Stomach (tissue), 9 donors: Measurements from ENCODE around the gene ZNF491. TPM values are rescaled to one million over a fixed set of nuclear protein-coding genes. Genes with fewer than 3 reads are reported as not detected.

Source experiments
- DNase-seq, 2 donors: peaks; one replicate each; pipeline versions ENCODE4 v3.0.0 to v3.0.0-alpha.2; 2013 to 2019
- H3K27ac ChIP-seq, 5 donors: fragments of 200-600 bp in 4 of 5; sonication (generic) in 4 of 5; one replicate each; pipeline ENCODE4 v1.5.1; 2013 to 2019; ENCODE audit warnings: mild to moderate bottlenecking in 1 of 5, moderate library complexity in 1 of 5
- H3K27me3 ChIP-seq, 3 donors: fragments of 200-600 bp; sonication (generic); one replicate each; pipeline ENCODE4 v1.5.1; 2017 to 2019; ENCODE audit warnings: mixed run types in 1 of 3
- H3K36me3 ChIP-seq, 4 donors: fragments of 200-600 bp; sonication (generic); 1 replicate in 3 of 4; 2 replicates in 1 of 4; pipeline ENCODE4 v1.5.1; 2016 to 2019
- H3K4me1 ChIP-seq, 4 donors: fragments of 200-600 bp; sonication (generic); one replicate each; pipeline ENCODE4 v1.5.1; 2016 to 2019
- H3K4me3 ChIP-seq, 4 donors: fragments of 200-600 bp; sonication (generic) in 3 of 4; one replicate each; pipeline ENCODE4 v1.5.1; 2016 to 2019; ENCODE audit warnings: mild to moderate bottlenecking in 1 of 4
- H3K9me3 ChIP-seq, 4 donors: fragments of 200-600 bp; sonication (generic); one replicate each; pipeline ENCODE4 v1.5.1; 2016 to 2019
- EP300 ChIP-seq: sonication (generic); formaldehyde crosslinking; IDR thresholded peaks from one replicate; pipeline ENCODE4 v1.6.1; 2017; ENCODE audit warnings: antibody characterized with exemption
- POLR2A ChIP-seq, 4 donors: fragments of 450-650 bp; IDR thresholded peaks; one replicate each; pipeline ENCODE4 v1.6.1; 2016; ENCODE audit warnings: antibody characterized with exemption in 4 of 4, control low read depth in 2 of 4, mild to moderate bottlenecking in 1 of 4, moderate library complexity in 1 of 4
- POLR2AphosphoS5 ChIP-seq, 3 donors: sonication (generic); formaldehyde crosslinking; IDR thresholded peaks; one replicate each; pipeline ENCODE4 v1.6.1; 2016; ENCODE audit warnings: antibody characterized with exemption in 3 of 3
- WGBS, 5 donors: extraction: QIAGEN DNeasy Blood & Tissue Kit in 3 of 5; methylation state at CpG; one replicate each; pipeline versions ENCODE4 v1.1.5 to v1.1.7; 2013 to 2018; 5-methylcytosine and 5-hydroxymethylcytosine counted together
- intact Hi-C: fragments of 100-400 bp; cut with DNase I; formaldehyde crosslinking; loops from one replicate; pipeline ENCODE4 v1.15.1; 2023; ENCODE audit warnings: low total_unique reads
- polyA plus RNA-seq, 3 donors: library from polyadenylated mRNA; stranded (reverse); fragments of 200-250 nt; gene quantifications; one replicate each; pipeline ENCODE4 v1.2.3, GENCODE V29; 2013
- total RNA-seq, 5 donors: library from RNA; depleted of rRNA; stranded (reverse); fragments of >200 nt; gene quantifications; one replicate each; pipeline versions ENCODE4 v1.1.0 to v1.2.3, GENCODE V29; 2014 to 2016
- TF ChIP-seq, protein P1 (sequence below), 7 experiments: fragments of 450-650 bp in 4 of 7; fragments of 200-600 bp in 3 of 7; sonication (generic) in 3 of 7; IDR thresholded peaks; one replicate each; pipeline ENCODE4 v1.5.1; 2016 to 2019; ENCODE audit warnings: antibody characterized with exemption in 7 of 7, control low read depth in 2 of 7, mild to moderate bottlenecking in 1 of 7
- donor health status: healthy with polysubstance abuse.
- donor health status: Bipolar disorder and iron deficiency.
- donor health status: healthy.

Gene ZNF491
- total and polyA plus RNA-seq, 8 donors: 0.63 to 21.4 (median 2.1) TPM; not detected in 2

DNA sequence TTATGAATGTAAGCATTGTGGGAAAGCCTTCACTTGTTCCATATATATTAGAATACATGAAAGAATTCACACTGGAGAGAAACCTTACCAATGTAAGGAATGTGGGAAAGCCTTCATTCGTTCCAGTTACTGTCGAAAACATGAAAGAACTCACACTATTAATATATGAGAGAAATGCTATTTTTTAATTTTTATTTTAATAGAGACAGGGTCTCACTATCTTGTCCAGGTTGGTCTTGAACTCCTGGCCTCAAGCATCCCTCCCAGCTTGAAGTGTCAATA lies 8.7 kb downstream of the ZNF491 start:
- TF ChIP-seq POLR2A (IDR thresholded peaks at IDR 0.05) (no peak), EP300 (no peak), POLR2AphosphoS5 (IDR thresholded peaks at IDR 0.05) (no peak)
- TF ChIP-seq, protein P1, sequence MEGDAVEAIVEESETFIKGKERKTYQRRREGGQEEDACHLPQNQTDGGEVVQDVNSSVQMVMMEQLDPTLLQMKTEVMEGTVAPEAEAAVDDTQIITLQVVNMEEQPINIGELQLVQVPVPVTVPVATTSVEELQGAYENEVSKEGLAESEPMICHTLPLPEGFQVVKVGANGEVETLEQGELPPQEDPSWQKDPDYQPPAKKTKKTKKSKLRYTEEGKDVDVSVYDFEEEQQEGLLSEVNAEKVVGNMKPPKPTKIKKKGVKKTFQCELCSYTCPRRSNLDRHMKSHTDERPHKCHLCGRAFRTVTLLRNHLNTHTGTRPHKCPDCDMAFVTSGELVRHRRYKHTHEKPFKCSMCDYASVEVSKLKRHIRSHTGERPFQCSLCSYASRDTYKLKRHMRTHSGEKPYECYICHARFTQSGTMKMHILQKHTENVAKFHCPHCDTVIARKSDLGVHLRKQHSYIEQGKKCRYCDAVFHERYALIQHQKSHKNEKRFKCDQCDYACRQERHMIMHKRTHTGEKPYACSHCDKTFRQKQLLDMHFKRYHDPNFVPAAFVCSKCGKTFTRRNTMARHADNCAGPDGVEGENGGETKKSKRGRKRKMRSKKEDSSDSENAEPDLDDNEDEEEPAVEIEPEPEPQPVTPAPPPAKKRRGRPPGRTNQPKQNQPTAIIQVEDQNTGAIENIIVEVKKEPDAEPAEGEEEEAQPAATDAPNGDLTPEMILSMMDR (IDR thresholded peaks at IDR 0.05): no peak
- H3K4me1 ChIP-seq: no peaks in the 10 kb centered on the region
- H3K36me3 ChIP-seq: peaks cover 3 to 36% (median 17%) of the 10 kb centered on the region in 4 donors
- 94 to 99% (median 94%) methylated on average over 2 of the region's 2 CpGs for WGBS, 5 donors
- no peaks in the 10 kb centered on the region for H3K27me3 ChIP-seq
- no peak overlapping the region for H3K4me3 ChIP-seq
- peaks cover 16 to 44% (median 28%) of the 10 kb centered on the region in 4 donors for H3K9me3 ChIP-seq
- no peak overlapping the region for H3K27ac ChIP-seq
- DNase-seq: no peak
- intact Hi-C loops: no loop called here

DNA sequence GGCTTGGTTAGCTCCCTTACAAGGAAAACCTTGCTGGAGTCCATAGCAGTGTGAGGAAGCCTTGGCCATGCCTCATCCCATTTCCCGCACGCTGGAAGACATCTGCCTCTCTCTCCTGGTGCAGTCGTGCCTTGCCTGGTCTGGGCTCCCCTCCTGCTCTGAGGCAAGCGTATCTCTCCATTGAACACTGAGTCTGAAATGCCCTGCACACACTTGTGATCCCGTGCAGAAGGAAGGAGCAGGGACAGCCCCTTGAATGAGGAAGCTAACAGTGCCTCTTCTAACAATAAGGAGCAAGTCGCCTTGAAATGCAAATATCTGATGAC lies 15.3 kb downstream of the ZNF491 start:
- WGBS, 5 donors: 1 to 5% (median 4%) methylated on average over 5 to 6 of the region's 6 CpGs
- no peak for TF ChIP-seq EP300
- no peak for TF ChIP-seq POLR2A (IDR thresholded peaks at IDR 0.05)
- TF ChIP-seq, protein P1 (IDR thresholded peaks at IDR 0.05): no peak
- no peak for TF ChIP-seq POLR2AphosphoS5 (IDR thresholded peaks at IDR 0.05)
- Histone ChIP-seq H3K4me1 (peaks cover 13 to 32% (median 23%) of the 10 kb centered on the region in 4 donors), H3K36me3 (peaks cover 0 to 6% (median 2%) of the 10 kb centered on the region in 4 donors), H3K27me3 (no peaks in the 10 kb centered on the region), H3K4me3 (peak overlapping the region; percentile 75 to 95 (median 93)), H3K27ac (peak overlapping the region; percentile 49 to 95 (median 92)), H3K9me3 (peaks cover 0 to 6% (median 0%) of the 10 kb centered on the region in 4 donors)
- DNase-seq: no peak
- intact Hi-C loops: no loop called here

DNA sequence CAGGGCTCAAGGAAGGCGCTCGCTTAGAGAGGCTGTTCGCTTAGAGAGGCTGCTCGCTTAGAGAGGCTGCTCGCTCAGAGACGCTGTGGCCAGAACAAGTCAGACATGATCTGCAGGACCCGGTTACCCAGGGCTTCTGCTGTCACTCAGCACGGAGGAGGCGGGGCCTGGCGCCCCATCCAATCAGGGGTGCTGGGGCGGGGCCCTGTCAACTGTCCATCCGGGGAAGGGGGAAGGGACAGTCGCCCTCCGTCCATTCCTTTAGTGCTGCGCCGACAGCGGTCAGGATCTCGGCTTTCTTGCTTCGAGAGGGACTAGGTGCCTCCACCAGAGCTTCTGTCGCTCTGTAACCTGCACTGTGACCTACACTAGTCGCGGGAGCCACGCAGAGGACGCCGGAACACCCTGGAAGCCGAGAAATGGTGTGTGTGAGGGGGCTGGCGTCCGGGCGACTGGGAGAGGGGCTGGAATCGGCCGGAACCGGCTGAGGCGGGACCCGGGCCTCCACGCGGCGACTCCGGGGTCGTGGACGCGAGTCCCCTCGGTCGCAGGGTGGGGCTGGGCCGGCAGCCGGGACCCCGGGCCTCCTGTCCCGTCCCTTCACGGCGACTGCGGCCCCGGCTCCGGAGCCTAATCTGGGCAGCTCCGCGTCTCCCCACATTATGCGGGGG lies 15.8 kb downstream of the ZNF491 start, which contains the start of gene ZNF440:
Gene ZNF440 (plus strand): TSS at position 245 of the 671 bp plus-strand sequence. CDS start 175 bp downstream, at position 420.
- H3K4me1 ChIP-seq: peaks cover 13 to 32% (median 23%) of the 10 kb centered on the region in 4 donors
- peak; percentile 98 for DNase-seq
- H3K4me3 ChIP-seq: peak within 1 kb of the TSS; percentile 75 to 95 (median 93)
- no peaks in the 10 kb centered on the region for H3K27me3 ChIP-seq
- H3K9me3 ChIP-seq: peaks cover 0 to 6% (median 0%) of the 10 kb centered on the region in 4 donors
- TF ChIP-seq POLR2A (IDR thresholded peaks at IDR 0.05): peak in 1 of 4 donors; percentile 91
- TF ChIP-seq, protein P1 (IDR thresholded peaks at IDR 0.05): no peak
- no peak for TF ChIP-seq EP300
- peak; percentile 63 to 95 (median 95) for TF ChIP-seq POLR2AphosphoS5 (IDR thresholded peaks at IDR 0.05)
- 0 to 1% (median 0%) methylated on average over 33 to 55 of the region's 55 CpGs for WGBS, 5 donors
- peak within 1 kb of the TSS; percentile 91 to 95 (median 93) for H3K27ac ChIP-seq
- H3K36me3 ChIP-seq: peaks cover 0 to 11% (median 3%) of the 10 kb centered on the region in 4 donors
- intact Hi-C loops: no loop called here

DNA sequence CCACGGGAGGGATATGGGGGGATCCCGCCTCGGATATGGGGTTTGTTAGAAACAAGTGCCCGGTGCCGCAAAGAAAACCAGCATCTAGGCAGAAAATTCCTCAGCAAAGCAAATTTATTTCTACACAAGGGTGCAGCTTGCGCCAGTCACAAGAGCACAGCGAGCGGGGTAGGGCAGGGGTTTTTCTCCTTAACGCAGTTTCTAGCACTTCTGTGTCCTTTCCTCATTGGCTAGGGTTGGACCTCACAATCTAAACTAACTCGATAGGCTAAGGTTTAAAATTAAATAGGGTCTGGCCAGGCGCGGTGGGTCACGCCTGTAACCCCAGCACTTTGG lies 16.3 kb downstream of the ZNF491 start:
- peaks cover 0 to 16% (median 9%) of the 10 kb centered on the region in 4 donors for H3K36me3 ChIP-seq
- TF ChIP-seq POLR2A (IDR thresholded peaks at IDR 0.05) (no peak), POLR2AphosphoS5 (IDR thresholded peaks at IDR 0.05) (no peak)
- TF ChIP-seq, protein P1 (IDR thresholded peaks at IDR 0.05): no peak
- 4 to 11% (median 6%) methylated on average over 11 to 13 of the region's 13 CpGs for WGBS, 5 donors
- intact Hi-C loops: no loop called here
- peaks cover 0 to 11% (median 0%) of the 10 kb centered on the region in 4 donors for H3K9me3 ChIP-seq
- peaks cover 13 to 32% (median 23%) of the 10 kb centered on the region in 4 donors for H3K4me1 ChIP-seq
- peak in 1 of 2 donors; percentile 67 for DNase-seq
- H3K4me3 ChIP-seq: peak overlapping the region; percentile 75 to 95 (median 93)
- H3K27ac ChIP-seq: peak overlapping the region; percentile 91 to 95 (median 93)
- H3K27me3 ChIP-seq: no peaks in the 10 kb centered on the region
